HG02973 (cell line): Measurements from ENCODE around the gene COL1A1.

Source experiments
- ATAC-seq: cut with Tn5 transposase; IDR thresholded peaks from one replicate; pipeline ENCODE4 v1.9.1; 2021; ENCODE audit warnings: moderate library complexity; ENCODE audit not compliant: unreplicated experiment

The COL1A1 gene

DNA sequence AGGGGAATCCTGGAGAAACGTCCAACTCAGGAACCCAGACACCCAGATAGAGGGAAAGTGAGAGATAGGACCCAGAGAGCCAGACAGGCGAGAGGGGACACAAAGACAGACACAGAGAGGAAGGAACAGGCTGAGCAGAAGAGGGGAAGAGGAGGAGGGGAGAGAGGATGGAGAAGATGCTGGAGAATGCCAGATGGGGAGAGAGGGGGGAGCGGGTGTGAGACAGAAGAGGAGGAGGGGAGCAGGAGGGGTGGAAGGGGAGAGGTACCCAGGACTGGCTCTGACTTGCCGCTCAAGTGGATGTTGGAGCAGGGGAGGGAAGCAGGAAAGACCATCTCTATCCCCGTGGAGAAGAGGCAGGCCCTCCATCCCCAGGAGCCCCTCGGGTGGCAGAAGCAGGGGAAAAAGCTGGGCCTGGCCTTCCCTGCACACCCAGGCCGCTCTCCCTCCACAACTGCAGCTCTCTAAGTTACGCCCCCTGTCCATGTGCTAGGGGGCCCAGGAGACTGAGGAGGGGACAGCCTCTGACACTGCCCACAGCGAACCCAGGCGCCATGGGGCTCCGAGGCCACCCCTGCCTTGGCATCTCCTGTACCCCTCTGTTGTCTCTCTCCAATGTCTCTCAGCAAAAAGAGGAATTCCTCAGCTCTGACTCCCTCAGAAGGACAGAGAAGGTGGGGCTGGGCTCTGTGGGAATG, 55.8 kb downstream of the COL1A1 start:
- ATAC-seq = no peak

DNA sequence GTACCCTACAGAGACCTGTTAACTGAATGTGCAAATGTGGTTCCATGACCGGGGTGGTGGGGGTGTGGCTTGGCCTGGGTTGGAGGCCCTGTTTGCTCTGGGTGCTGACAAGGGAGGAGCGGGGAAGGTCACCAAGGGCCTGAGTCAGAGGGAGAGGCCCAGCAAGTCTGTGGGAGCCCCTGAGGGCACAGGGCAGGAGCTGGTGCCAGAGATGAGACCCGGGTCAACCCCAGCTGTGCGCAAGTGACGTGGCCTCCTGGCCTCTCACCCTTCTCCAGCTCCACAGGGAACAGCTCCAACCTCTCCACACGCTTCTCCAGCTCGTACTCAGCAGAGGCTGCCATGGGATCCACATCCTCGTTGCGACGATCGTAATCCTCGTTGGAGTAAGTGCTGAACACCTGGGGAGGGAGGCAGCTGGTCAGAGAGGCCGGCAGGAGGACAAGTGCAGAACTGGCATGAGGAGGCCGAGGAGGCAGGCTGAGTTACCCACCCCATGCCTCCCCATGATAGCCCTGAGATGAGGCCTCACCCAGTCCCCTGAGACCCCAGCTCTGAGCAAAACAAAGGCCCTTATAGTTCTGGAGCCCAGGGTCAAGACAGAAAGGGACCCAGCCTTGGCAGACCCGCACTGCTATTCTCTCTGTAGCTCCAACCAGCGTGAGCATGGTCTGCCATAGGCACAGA, 56.4 kb downstream of the COL1A1 start:
- ATAC-seq = no peak

DNA sequence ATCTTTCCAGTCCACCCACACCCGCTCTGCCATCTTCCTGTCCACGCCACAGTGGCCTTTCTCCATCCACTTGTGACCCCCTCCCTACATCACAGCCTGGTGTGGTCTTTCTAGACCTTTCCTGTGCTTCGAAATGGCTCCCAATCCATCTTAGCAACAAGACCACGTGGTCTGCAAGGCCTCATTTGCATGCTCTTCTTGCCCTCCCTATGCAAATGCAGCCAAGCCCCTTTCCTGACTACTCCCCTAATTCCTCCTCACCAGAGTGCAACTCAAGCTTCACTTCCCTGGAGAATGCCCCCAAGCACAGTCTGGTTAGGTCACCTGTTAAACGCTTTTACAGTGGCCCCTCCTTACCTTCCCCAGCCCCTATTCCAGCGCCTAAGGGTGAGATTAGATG, 57.1 kb downstream of the COL1A1 start:
- ATAC-seq = no peak

DNA sequence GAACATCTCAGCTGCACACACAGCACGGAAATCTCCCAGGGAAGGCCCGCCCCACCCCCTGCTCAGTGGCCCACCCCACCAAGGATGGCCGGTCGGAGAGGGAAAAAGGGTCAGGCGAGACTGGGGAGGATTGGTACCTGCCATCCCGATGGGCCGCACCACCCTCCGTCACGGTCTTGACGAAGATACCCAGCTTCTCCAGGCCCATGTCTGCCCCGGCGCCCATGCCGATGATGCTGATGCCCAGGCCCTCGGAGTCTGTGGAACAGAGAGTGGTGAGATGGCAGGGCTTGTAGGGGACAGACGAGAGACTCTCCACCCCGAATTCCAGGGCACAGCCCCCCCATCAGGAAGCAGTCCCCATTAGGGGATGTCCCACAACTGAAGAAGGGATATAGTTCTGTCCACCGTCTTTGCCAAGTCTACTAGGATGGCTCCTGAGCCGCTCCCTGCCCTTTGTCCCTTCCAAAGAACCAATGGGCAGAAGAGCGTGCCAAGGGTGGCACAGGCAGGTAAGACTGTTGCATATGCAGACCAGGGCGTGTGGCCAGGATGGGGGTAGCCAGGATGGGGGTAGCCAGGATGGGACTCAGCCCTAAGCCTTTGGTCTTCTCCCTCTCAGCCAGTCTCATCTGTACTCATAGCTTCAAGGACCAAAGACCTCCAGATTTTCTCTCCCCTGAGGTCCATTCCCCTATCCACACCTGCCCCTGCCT, 57.8 kb downstream of the COL1A1 start:
- no peak for ATAC-seq

- ATAC-seq = no peak
Observed at GRCh38 chr17:50141745-50142110, 59.7 kb downstream of the COL1A1 start.

- ATAC-seq = no peak
Observed at GRCh38 chr17:50141026-50141744, 60.2 kb downstream of the COL1A1 start.

DNA sequence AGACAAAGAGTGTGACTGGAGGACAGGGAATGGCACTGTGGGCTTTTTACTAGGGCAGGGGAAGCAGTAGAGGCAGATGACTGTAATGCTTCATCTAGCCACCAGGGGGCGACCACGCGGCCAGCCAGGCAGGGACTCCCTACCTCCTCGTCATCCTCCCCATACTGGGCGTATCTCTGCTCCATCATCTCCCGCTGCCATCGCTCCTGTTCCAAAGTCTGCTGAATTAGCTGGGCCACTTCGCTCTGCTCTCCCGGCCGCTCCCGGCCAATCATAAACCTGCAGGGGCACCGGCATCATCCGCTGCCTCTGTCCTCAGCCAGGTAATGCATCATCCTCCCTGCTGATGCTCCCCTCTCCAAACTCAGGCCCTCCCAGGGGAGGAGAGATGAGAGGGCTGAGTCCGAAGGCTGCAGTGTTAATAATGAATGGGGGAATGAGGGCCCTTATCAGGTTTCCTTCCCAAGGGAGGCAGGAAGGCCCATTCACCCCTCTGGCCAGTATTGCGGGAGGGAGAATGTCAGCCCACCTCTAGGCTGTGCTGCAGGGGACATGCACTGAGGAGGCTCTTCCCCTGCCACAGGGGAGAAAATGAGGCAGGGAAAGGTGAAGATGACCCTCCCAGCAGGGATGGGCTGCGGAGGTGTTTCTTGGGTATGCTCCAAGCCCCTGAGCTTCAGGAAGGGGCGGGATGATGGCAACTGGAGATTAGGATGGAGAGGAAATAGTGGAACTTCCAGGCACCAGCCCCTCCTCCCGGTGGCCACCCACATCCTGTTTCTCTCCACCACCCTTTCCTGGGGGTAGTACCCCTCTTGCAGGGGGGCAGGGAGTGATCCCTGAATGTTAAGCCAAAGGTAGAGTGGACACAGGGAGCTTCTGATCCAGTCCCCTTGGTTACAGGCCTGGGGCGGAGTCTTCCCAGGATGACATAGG, 61.2 kb downstream of the COL1A1 start:
- no peak for ATAC-seq

GRCh38 chr17:50139185-50139783, 62.1 kb downstream of the COL1A1 start:
- ATAC-seq = no peak

GRCh38 chr17:50137042-50137441, 64.4 kb downstream of the COL1A1 start:
- no peak for ATAC-seq

- no peak for ATAC-seq
Observed at GRCh38 chr17:50136096-50136687, 65.2 kb downstream of the COL1A1 start.

GRCh38 chr17:50135316-50136095, 65.9 kb downstream of the COL1A1 start:
- no peak for ATAC-seq

DNA sequence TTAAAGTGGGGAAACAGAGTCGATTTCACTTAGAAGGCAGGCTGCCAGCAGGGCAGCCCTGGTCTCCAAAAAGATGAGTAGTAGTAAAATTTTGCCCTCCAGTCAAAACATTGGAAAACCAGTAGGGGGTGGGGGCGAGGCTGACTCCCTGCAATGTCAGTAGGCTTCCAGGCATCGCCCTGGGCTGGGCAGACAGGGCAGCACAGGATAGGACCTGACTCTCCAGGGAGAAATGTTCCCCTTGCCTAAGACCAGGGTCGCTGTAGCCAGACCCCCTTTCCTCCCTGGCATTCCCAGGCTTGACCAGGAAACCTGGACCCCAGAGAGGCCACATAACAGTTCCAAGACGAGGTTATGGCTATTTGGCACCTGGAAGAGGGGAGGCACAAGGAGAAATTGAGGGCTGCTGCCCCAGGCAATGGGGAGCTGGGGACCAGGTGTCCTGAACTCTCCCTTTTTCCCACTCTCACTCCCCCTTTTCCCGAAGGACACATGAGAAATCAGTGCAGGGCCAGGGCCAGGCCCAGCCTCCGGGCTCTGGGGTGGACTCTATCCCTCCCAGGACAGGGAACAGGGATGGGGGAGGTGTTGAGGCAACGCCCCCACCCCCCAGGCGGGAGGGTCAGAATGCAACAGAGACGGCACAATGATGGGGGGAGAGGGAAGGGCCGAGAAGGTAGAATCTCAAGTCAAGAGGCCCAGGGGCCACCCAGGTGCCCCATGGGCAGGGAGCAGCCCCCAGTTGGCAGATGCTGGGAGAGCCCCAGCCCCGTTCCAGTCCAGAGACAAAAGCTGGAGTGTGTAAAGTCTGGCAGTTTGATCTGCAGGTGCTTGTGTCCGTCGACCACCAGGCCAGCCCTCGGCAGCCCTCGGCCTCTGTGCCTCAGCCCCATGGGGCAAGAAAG, 67.0 kb downstream of the COL1A1 start:
- ATAC-seq = no peak

DNA sequence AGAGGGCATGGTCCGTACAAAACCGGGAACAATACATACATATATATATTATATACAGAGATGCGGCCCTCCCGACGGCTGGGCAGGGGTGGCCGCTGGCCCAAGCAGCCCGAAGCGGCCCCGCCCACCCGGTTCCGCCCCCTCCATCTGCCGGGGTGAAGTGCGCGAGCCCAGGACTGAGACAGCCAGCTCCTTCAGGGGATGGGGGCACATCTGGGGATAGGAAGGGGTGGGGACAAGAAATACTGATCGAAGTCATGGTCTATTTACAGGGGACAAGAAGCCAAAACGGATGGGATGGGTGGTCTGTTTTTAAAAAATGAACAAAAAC, 67.7 kb downstream of the COL1A1 start:
- no peak for ATAC-seq
